Retinal pigment epithelial cell (primary cell): ENCODE results near the gene PRDX1.
"Not testable (repeated sequence)": the region's sequence is repeated elsewhere in the genome, so short reads cannot be mapped to it uniquely, and the experiment has no call there.

Source experiments
- DNase-seq: peaks from one replicate; pipeline ENCODE4 v3.0.0-alpha.2; 2010; ENCODE audit warnings: low read depth
- H3K4me3 ChIP-seq: 2 replicates; pipeline ENCODE4 v1.5.1; 2011; ENCODE audit warnings: mild to moderate bottlenecking, low read length, control low read depth, moderate library complexity
- CTCF ChIP-seq: conservative IDR thresholded peaks from 2 replicates; pipeline ENCODE4 v1.5.1; 2011; ENCODE audit warnings: low read depth, low read length, control low read depth, inconsistent platforms

PRDX1 gene

DNA sequence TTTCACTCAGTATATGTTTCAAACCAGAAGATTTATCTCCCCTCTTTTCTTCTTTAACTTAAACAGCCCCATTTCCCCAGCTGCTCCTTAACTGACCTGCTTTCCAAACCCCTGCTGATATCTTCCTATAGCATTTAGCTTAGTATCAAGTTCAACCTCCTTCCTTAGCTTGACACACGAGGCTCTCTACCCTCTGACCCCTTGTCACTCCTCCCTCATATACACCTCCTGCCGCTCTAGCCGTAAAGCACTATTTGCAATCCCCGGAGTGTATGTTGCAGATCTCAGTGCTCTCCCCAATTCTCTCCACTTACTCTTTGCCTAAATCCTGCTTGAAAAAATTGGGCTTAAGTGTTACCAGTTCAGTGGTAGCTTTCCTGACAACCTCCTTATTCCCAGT lies 15.2 kb upstream of the PRDX1 start:
- DNase-seq = no peak
- no peak for TF ChIP-seq CTCF
- H3K4me3 ChIP-seq = no peak overlapping the region

DNA sequence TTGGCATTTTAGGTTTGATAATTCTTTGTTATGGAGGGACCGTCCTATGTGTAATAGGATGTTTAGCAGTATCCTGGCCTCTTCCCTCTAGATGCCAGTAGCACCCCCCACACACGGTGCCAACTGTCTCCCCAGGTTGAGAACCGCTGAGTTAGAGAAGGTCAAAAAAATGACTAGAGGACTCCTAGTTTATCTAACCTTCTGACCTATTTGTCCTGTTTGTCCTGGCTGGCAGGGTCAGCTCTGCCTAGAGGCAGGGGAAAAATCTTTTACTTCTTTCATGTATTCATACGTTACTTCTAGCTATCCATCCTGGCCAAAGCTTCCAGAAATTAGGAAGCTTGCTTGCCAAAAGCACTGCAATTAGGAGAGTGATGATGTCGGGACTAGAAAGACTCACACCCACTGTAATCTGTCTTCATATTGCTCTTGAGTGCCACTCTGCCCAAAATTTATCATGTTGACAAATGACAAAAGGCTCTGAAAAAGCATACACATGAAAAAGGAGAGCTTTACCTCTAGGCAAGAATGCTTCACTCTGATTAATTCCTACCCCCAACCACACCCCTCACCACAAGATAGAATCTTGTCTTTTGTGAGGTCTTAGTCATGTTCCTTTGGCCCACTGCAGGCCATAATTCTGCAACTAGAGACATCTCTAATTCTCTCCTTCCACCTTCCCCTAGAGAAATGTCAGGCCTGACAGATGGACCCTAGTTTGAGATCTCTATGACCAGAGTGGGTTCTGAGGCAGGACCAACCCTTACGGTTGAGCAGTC lies 14.5 kb upstream of the PRDX1 start:
- DNase-seq = no peak
- no peak overlapping the region for H3K4me3 ChIP-seq
- no peak for TF ChIP-seq CTCF

DNA sequence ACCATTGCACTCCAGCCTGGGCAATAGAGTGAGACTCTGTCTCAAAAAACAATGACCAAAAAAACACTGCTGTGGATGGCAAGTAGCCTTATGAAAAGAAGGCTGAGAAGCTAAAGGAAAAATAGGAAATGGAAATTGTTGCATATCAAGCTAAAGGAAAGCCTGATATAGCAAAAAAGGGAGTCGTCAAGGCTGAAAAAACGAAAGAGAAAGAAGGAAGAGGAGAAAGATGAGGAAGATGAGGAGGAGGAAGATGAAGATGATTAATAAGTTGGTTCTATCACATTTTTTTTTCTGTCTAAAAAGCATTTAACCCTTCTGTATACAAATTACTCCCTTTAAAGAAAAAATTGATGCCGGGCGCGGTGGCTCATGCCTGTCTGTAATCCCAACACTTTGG lies 10.2 kb upstream of the PRDX1 start:
- no peak for DNase-seq
- no peak overlapping the region for H3K4me3 ChIP-seq
- TF ChIP-seq CTCF = no peak

DNA sequence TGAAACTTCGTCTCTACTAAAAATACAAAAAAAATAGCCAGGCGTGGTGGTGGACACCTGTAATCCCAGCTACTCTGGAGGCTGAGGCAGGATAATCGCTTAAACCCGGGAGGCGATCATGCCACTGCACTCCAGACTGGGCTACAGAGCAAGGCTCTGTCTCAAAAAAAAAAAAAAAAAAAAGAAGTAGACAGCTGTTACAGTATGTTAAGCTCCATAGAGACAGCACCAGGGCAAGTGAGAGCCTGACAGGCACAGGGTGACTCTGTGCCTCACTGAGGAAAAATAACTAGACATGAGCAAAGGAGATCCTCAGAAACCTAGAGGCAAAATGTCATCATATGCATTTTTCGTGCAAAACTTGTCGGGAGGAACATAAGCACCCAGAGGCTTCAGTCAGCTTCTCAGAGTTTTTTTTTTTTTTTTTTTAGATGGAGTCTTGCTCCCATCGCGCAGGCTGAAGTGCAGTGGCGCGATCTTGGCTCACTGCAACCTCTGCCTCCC lies 9.0 kb upstream of the PRDX1 start:
- H3K4me3 ChIP-seq = no peak overlapping the region
- TF ChIP-seq CTCF = no peak
- DNase-seq = no peak

DNA sequence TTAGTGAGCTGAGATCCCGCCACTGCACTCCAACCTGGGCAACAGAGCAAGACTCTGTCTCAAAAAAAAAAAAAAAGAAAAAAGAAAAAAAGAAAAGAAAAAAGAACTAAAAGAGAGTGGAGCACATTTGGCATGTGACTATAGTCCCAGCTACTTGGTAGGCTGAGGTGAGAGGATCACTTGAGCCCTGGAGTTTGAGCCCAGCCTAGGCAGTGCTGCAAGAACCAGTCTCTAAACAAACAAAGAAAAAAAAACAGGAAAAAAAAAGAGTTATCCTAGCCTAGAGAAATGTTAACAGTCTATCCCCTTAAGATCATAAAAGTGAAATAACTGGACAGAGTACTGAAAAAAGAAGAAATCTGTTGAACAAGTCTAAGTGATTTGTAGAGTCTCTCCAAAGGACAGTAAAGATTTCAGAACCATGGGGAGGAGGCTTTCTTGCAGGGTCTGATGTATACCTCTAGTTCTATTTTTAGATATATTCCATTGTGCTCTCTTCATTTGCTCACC lies 4.5 kb upstream of the PRDX1 start:
- DNase-seq = no peak
- no peak for TF ChIP-seq CTCF
- H3K4me3 ChIP-seq = no peak overlapping the region

- DNase-seq, H3K4me3 ChIP-seq: not testable (repeated sequence)
Observed at GRCh38 chr1:45523975-45524374, 2.3 kb upstream of the PRDX1 start.

GRCh38 chr1:45523516-45523915 lies 1.8 kb upstream of the PRDX1 start:
- DNase-seq, H3K4me3 ChIP-seq: not testable (repeated sequence)

DNA sequence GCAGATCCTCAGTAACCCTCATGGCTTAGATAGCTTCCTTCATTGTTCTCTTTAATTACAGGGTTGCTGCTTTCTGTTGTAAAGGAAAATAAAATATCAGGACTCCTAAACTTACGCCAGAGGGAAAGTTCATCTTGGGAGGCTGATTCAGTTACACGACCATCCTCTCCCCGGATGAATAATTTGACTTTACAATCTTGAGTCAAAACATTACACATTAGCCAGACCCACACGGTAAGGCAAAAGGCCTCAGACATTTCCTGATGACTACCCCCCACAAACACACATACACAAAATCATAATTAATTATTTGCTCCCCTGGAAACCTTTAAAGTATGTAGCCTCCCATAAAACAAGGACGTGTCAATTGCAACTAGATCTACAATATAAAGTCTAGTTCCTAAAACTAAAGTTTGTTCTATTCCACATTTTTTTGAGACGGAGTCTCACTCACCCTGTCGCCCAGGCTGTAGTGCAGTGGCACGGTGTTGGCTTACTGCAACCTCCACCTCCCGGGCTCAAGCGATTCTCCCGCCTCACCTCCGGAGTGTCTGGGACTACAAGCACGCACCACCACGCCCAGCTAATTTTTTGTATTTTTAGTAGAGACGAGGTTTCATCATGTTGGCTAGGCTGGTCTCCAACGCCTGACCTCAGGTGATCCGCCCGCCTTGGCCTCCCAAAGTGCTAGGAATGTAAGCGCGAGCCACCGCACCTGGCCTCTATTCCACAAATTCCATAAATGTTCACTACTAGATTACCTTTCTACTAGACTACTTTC lies 830 bp upstream of the PRDX1 start:
- no peak for DNase-seq
- peak overlapping the region; percentile 90 for H3K4me3 ChIP-seq
- no peak for TF ChIP-seq CTCF

- DNase-seq = not testable (repeated sequence)
- peak overlapping the region; percentile 90 for H3K4me3 ChIP-seq
Observed at GRCh38 chr1:45519774-45520173, 1.9 kb downstream of the PRDX1 start.
